NCI-H1694 (cell line): ENCODE results near the gene NID2.

Experiments used
- DNase-seq: peaks from one replicate; lab custom pipeline; 2025; lab: John Stamatoyannopoulos, UW

NID2 gene

GRCh38 chr14:52052288-52052943 is 16.4 kb downstream of the NID2 start:
- no peak for DNase-seq

GRCh38 chr14:52051871-52052270 is 17.0 kb downstream of the NID2 start:
- DNase-seq: no peak

GRCh38 chr14:52051251-52051650 is 17.6 kb downstream of the NID2 start:
- DNase-seq: no peak

- DNase-seq: no peak
Observed at GRCh38 chr14:52049721-52050588, 18.9 kb downstream of the NID2 start.

GRCh38 chr14:52049271-52049670 is 19.6 kb downstream of the NID2 start:
- DNase-seq: no peak

GRCh38 chr14:52048641-52049204 is 20.1 kb downstream of the NID2 start:
- DNase-seq: no peak

- DNase-seq: no peak
Observed at GRCh38 chr14:52048116-52048515, 20.7 kb downstream of the NID2 start.

- DNase-seq: no peak
Observed at GRCh38 chr14:52046376-52046917, 22.4 kb downstream of the NID2 start.

- no peak for DNase-seq
Observed at GRCh38 chr14:52044791-52045522, 23.9 kb downstream of the NID2 start.

- DNase-seq: no peak
Observed at GRCh38 chr14:52043690-52044089, 25.2 kb downstream of the NID2 start.

GRCh38 chr14:52042371-52043289 is 26.2 kb downstream of the NID2 start:
- DNase-seq: peak; percentile 58

GRCh38 chr14:52040598-52040997 is 28.3 kb downstream of the NID2 start:
- no peak for DNase-seq

- no peak for DNase-seq
Observed at GRCh38 chr14:52039124-52039815, 29.6 kb downstream of the NID2 start.

GRCh38 chr14:52033101-52033642 is 35.7 kb downstream of the NID2 start:
- no peak for DNase-seq

- DNase-seq: no peak
Observed at GRCh38 chr14:52032204-52032801, 36.6 kb downstream of the NID2 start.

GRCh38 chr14:52031781-52032180 is 37.1 kb downstream of the NID2 start:
- DNase-seq: no peak

- DNase-seq: no peak
Observed at GRCh38 chr14:52029881-52030280, 39.0 kb downstream of the NID2 start.

GRCh38 chr14:52026901-52027300 is 42.0 kb downstream of the NID2 start:
- no peak for DNase-seq

- no peak for DNase-seq
Observed at GRCh38 chr14:52026017-52026660, 42.7 kb downstream of the NID2 start.
